COLO668 (cell line): ENCODE measurements around the gene PCK1.

Experiments used
- DNase-seq: peaks from one replicate; lab custom pipeline; 2025; ENCODE audit not compliant: unreplicated experiment; lab: John Stamatoyannopoulos, UW

PCK1 gene

GRCh38 chr20:57559658-57560553 is 1.0 kb upstream of the PCK1 start:
- no peak for DNase-seq

DNA sequence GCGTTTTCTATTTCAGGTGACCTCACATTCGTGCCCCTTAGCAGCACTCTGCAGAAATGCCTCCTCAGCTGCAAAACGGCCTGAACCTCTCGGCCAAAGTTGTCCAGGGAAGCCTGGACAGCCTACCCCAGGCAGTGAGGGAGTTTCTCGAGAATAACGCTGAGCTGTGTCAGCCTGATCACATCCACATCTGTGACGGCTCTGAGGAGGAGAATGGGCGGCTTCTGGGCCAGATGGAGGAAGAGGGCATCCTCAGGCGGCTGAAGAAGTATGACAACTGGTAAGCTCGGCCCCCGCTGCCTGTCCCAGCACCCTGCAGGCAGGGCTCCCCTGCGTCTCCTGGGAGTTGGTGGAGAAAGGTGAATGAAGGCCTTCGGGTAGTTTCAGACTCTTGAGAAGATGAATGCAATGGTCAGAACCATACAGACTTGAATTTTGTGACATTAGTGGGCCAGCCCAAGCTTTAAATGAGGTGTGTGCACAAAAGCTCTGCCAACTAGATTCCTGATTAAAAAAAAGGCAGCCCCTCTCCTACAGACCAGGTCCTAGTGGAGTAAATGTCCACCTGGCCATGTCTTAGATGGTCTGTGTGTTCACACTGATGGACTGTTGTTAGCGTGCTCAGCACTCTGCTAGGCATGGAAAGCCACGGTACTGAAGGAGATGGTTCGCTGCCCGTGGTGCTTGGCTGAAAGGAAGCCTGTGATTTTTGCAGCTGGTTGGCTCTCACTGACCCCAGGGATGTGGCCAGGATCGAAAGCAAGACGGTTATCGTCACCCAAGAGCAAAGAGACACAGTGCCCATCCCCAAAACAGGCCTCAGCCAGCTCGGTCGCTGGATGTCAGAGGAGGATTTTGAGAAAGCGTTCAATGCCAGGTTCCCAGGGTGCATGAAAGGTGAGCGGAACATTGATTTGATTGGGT is 708 bp downstream of the PCK1 start:
- no peak for DNase-seq

DNA sequence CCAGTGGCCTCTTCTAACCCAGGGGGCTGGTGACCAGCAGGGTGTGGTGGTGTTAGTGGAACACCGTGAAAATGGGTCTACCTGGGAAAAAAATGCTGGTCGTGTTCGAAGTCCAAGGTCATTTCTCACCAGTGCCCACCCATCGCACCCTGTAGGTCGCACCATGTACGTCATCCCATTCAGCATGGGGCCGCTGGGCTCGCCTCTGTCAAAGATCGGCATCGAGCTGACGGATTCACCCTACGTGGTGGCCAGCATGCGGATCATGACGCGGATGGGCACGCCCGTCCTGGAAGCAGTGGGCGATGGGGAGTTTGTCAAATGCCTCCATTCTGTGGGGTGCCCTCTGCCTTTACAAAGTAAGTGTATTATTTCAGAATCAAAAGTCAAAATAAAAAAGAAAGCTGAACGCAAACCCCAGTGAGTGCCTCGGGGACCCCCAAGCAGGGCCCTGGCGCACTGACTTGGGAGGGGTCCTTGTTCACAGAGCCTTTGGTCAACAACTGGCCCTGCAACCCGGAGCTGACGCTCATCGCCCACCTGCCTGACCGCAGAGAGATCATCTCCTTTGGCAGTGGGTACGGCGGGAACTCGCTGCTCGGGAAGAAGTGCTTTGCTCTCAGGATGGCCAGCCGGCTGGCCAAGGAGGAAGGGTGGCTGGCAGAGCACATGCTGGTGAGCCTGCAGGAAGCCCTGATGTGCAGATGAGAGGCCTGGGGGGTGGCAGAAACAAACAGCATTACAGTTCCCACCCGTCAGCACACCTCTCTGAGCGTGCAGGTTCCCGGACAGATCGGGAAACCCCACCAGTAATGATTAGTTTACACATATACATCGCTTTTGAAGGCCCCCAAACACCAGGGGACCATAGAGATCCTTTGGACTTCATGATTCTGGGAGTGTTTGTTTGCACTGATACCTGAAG is 1.9 kb downstream of the PCK1 start:
- no peak for DNase-seq

GRCh38 chr20:57563522-57563921 is 2.6 kb downstream of the PCK1 start:
- DNase-seq: no peak

GRCh38 chr20:57564180-57564802 is 3.4 kb downstream of the PCK1 start:
- DNase-seq: no peak

DNA sequence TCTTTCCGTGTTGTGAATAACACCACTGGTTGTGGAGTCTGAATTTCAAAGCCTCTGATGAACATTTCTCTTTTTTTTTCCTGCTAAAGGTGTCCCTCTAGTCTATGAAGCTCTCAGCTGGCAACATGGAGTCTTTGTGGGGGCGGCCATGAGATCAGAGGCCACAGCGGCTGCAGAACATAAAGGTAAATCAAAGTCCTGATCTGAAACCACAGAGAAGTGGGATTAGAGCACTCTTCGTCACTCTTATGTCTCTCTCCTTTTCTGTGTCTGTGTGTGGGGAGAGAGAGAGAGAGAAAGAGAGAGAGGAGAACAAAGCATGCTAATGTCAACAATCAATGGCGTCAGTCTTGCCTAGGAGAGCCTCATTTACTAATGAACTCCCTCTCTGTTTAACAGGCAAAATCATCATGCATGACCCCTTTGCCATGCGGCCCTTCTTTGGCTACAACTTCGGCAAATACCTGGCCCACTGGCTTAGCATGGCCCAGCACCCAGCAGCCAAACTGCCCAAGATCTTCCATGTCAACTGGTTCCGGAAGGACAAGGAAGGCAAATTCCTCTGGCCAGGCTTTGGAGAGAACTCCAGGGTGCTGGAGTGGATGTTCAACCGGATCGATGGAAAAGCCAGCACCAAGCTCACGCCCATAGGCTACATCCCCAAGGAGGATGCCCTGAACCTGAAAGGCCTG is 4.2 kb downstream of the PCK1 start:
- no peak for DNase-seq

GRCh38 chr20:57566399-57566798 is 5.5 kb downstream of the PCK1 start:
- DNase-seq: no peak

DNA sequence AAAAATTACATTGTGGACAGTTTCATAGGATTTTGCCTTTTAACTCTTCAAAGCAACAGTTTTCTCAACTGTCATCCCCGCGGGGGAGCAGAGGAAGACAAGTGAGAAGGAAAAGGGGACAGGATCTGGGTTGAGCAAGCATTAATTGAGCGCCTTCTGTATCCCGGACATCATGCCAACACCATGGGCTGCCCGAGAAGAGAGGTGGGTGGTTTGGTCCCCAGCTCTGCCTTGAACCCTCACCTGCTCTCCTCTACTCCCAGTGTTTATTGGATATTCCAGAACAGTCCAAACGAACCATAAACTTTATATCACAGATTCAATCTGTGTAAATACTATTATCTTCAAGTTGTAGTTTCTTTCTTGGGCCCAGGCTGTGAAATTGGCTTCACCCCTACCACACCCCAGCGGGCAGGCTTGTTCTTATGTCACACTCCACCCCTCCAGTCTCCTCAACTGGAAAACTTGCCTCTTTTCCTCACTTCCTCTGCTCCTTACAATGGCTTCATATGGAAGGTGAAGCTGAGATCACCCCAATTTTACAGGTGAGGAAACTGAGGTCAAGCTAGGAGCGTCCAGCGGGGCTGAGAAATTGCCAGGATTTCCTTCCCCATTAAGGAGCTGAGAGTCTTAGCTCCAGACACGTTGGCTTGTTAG is 6.0 kb downstream of the PCK1 start:
- DNase-seq: no peak

DNA sequence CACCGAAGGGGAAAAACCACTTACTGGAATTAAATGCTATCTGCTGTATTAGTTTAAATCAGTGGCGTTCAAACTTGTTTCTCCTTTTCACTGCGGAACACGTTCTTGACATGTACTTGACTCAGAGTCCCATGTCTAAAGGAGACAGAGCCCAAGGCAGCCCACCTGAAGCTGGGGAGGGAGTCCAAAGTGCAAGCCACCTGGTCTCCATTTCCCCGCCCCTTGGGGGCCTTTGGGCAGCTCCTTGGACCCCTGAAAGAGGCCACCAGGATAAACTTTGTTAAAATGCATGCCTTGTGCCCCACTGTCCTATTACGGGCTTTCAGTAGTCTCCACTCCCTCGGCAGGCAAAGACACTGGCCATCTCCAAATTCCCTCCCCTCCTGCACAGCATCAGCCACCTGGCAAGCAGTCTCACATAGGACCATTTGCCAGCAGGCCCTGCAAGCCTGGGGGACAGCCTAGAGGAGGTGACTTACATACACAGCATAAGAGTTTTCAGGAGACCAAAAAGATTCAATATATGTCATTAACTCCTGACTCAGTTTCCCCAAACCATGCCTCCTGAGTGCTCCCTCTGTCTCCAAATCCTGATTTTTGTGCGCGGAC is 6.7 kb downstream of the PCK1 start:
- no peak for DNase-seq

DNA sequence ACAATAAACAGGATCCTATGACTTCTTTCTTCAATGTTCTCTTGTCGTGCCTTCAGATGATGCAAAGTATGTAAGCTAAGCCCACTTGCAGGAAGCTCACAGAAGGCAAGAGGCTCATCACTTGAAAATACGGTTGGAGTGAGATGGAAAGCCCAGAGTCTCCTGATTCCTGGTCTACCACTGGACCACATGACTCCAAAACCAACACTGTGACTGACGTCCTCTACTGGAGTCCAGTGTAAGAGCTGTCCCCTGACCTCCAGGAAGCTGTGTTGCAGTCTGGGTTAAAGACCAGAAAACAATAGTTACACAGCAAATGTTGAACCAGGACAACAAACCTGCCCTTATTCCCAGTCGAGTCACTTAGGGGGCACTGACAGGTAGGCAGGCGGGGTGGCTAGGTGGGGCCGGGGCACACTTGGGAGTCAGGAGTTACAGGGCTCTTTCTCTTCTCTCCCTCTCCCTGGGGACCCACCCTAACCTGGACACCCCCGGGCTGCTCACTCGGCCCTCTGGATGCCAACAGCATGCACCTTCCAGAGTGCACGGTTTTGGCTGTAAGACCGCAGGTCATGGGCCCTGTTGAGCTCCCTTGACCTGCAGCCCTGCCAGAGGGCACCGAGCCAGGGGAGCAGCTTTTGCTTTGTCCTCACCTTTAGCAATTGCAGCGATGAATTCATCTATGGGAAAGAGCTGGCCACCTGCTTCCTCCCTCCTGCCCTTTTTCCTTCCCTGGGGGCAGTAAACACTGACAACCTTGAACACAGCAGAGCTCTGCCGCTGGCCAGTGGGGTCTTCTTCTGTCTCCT is 7.4 kb downstream of the PCK1 start:
- no peak for DNase-seq

- DNase-seq: no peak
Measured at GRCh38 chr20:57568960-57569359, 8.1 kb downstream of the PCK1 start.

- DNase-seq: no peak
Measured at GRCh38 chr20:57570145-57570850, 9.4 kb downstream of the PCK1 start.

GRCh38 chr20:57570920-57571319 is 10.0 kb downstream of the PCK1 start:
- DNase-seq: no peak

GRCh38 chr20:57571782-57572416 is 11.0 kb downstream of the PCK1 start:
- no peak for DNase-seq

DNA sequence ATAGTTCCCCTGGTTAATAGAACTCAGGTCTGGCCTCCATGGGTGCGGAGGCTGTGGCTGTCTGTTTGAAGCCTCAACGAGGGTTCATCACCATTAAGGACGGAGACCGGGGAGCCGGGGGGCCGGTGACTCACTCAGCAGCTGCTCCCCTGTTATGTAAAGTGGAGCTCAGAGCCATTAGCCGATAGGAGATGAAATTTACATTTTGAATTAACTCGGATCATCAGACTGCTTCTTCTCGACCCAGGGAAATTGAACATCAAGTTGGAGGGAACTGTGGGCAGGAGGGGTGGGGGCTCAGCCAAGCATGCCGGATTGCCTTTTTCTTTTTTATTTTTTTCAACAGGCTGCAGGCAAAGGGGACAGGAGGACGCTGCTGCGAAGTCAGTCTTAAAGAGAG is 12.3 kb downstream of the PCK1 start:
- no peak for DNase-seq

DNA sequence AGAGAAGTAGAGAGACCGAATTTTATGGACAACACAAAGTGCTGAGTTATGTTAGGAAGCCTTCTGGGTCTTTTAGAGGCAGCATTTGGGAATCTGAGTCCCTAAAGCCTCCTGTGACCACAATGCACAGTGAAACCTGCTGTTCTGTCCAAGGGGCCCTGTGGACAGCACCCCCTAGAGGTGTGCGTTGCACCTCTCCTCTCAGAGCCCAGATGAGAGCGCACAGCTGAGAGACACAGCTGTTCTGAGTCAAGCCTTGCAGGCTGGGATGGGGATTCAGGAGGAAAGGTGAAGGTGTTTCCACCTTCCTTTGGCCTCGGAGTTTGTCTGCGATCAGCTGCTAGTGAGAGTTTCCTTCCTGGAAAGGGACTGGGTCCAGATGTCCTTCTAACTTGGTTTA is 13.0 kb downstream of the PCK1 start:
- DNase-seq: peak; percentile 9

DNA sequence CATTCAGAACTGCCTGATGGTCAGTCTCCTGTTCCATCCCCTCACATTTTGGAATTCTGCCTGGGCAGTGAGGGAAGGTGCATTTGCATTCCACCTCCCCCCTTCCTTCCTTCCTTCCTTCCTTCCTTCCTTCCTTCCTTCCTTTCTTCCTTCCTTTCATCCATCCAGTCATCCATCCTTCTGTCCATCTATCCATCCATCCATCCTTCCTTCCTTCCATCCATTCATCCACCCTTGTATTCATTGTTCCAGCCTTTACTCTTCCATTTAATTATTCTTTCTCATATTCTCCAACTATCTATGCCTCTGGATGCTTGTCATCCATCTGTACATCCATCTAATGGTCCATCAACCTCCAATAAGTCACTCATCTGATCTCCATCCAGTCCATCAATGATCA is 14.0 kb downstream of the PCK1 start:
- DNase-seq: no peak
